GM23338 (cell line): ENCODE results near the gene MESP1. TPM values are rescaled to one million over a fixed set of nuclear protein-coding genes. Genes with fewer than 3 reads are reported as not detected.

Experiments used
- ATAC-seq: fragments of 200-7000 bp; cut with Tn5 transposase; 3 replicates; pipeline ENCODE4 v1.9.1; 2020
- DNase-seq: peaks from one replicate; pipeline ENCODE4 v3.0.0-alpha.2; 2015; ENCODE audit warnings: low spot score
- H2AFZ ChIP-seq: fragments of 200-600 bp; sonication (generic); 2 replicates; pipeline ENCODE4 v1.8.0; 2016; ENCODE audit warnings: antibody characterized with exemption, mild to moderate bottlenecking, moderate library complexity
- H3F3A ChIP-seq: fragments of 200-600 bp; sonication (generic); replicated peaks from 2 replicates; pipeline ENCODE4 v1.8.0; 2017; ENCODE audit warnings: antibody characterized with exemption, mixed run types, low read depth
- H3K27ac ChIP-seq: fragments of 200-600 bp; sonication (generic); 2 replicates; pipeline ENCODE4 v1.6.1; 2016; ENCODE audit warnings: low read depth
- H3K27me3 ChIP-seq: fragments of 200-600 bp; sonication (generic); 2 replicates; pipeline ENCODE4 v1.8.0; 2016; ENCODE audit warnings: mild to moderate bottlenecking, mixed run types, moderate library complexity; ENCODE audit not compliant: insufficient read depth
- H3K36me3 ChIP-seq: fragments of 200-600 bp; sonication (generic); 2 replicates; pipeline ENCODE4 v1.8.0; 2016; ENCODE audit warnings: mild to moderate bottlenecking; ENCODE audit not compliant: insufficient read depth
- H3K4me1 ChIP-seq: fragments of 200-600 bp; sonication (generic); 2 replicates; pipeline ENCODE4 v1.8.0; 2016; ENCODE audit warnings: mild to moderate bottlenecking, moderate library complexity; ENCODE audit not compliant: insufficient read depth
- H3K4me2 ChIP-seq: fragments of 200-600 bp; sonication (generic); 2 replicates; pipeline ENCODE4 v1.7.1; 2017; ENCODE audit warnings: mixed run types
- H3K4me3 ChIP-seq: fragments of 200-600 bp; sonication (generic); 2 replicates; pipeline ENCODE4 v1.6.1; 2016; ENCODE audit warnings: mixed run types
- H3K79me2 ChIP-seq: fragments of 200-600 bp; sonication (generic); replicated peaks from 2 replicates; pipeline ENCODE4 v1.8.0; 2017; ENCODE audit warnings: mild to moderate bottlenecking; ENCODE audit not compliant: insufficient read depth
- H3K9me2 ChIP-seq: fragments of 200-600 bp; sonication (generic); 2 replicates; pipeline ENCODE4 v1.8.0; 2017; ENCODE audit not compliant: insufficient read depth
- H4K20me1 ChIP-seq: fragments of 200-600 bp; sonication (generic); replicated peaks from 2 replicates; pipeline ENCODE4 v1.8.0; 2017; ENCODE audit warnings: mild to moderate bottlenecking; ENCODE audit not compliant: insufficient read depth
- H3K27ac Mint-ChIP-seq: 2 replicates; pipeline ENCODE4 v1.8.0; 2020; ENCODE audit warnings: inconsistent platforms, mild to moderate bottlenecking, moderate library complexity, mixed read lengths
- H3K27me3 Mint-ChIP-seq: 3 replicates; pipeline ENCODE4 v1.8.0; 2022; ENCODE audit warnings: low read depth, mild to moderate bottlenecking, moderate library complexity, mixed read lengths, inconsistent platforms; ENCODE audit not compliant: insufficient read depth, poor library complexity
- H3K36me3 Mint-ChIP-seq: 3 replicates; pipeline ENCODE4 v1.8.0; 2021; ENCODE audit warnings: low read depth, mild to moderate bottlenecking, inconsistent platforms, moderate library complexity, mixed read lengths
- H3K4me1 Mint-ChIP-seq: 3 replicates; pipeline ENCODE4 v1.8.0; 2020; ENCODE audit warnings: mild to moderate bottlenecking, inconsistent platforms, mixed read lengths
- H3K4me3 Mint-ChIP-seq: 3 replicates; pipeline ENCODE4 v1.8.0; 2021; ENCODE audit warnings: moderate library complexity, mild to moderate bottlenecking, inconsistent platforms, mixed read lengths
- H3K9me3 Mint-ChIP-seq: 3 replicates; pipeline ENCODE4 v1.8.0; 2020; ENCODE audit warnings: moderate library complexity, mild to moderate bottlenecking, inconsistent platforms, mixed read lengths
- POLR2AphosphoS5 ChIP-seq: IDR thresholded peaks from 2 replicates; pipeline ENCODE4 v1.6.1; 2016; ENCODE audit warnings: antibody characterized with exemption, low read depth
- REST ChIP-seq: IDR thresholded peaks from one replicate; pipeline ENCODE4 v1.6.1; 2018; ENCODE audit warnings: antibody characterized with exemption; ENCODE audit not compliant: unreplicated experiment
- ZNF462 ChIP-seq: fragments of 250-450 bp; sonication (Bioruptor Pico); IDR thresholded peaks from 2 replicates; pipeline ENCODE4 v1.5.0; 2020; ENCODE audit warnings: mild to moderate bottlenecking, moderate library complexity
- polyA plus RNA-seq: library from polyadenylated mRNA; unstranded; fragments of >200 nt; fragmentation: Nextera tagmentation; extraction: Ambion mirVana; gene quantifications from 2 replicates; pipeline ENCODE4 v1.2.1, GENCODE V29; 2016
- total RNA-seq: library from RNA; depleted of rRNA; stranded (reverse); fragments of >200 nt; shearing (Covaris generic); gene quantifications from 2 replicates; pipeline ENCODE4 v1.2.3, GENCODE V29; 2014

Gene MESP1
- total and polyA plus RNA-seq, 2 experiments from 2014 or later, result 0.21 to 0.91 TPM

- no peak for TF ChIP-seq ZNF462 (CRISPR knock-in tag)
- TF ChIP-seq REST, result peak; percentile 23
Measured at GRCh38 chr15:89776274-89777072, 25.4 kb upstream of the MESP1 start, which contains the start of gene MESP2 (continued).

- H3K4me1 Mint-ChIP-seq, result no peaks in the 10 kb centered on the region
- no peaks in the 10 kb centered on the region for H3K36me3 Mint-ChIP-seq
- no peaks in the 10 kb centered on the region for H3K9me3 Mint-ChIP-seq
- no peak overlapping the region for H3K27ac Mint-ChIP-seq
- Histone ChIP-seq H3K4me2 (peak overlapping the region; percentile 81; the same call in 1 of the 2 replicates), H3F3A (no peaks in the 10 kb centered on the region), H3K36me3 (no peaks in the 10 kb centered on the region), H3K27me3 (peaks cover 40% of the 10 kb centered on the region), H3K4me3 (peak overlapping the region; percentile 55; the same call in 1 of the 2 replicates), H3K79me2 (no peaks in the 10 kb centered on the region), H3K27ac (no peak overlapping the region), H4K20me1 (no peaks in the 10 kb centered on the region), H2AFZ (peak overlapping the region; percentile 91), H3K9me2 (no peaks in the 10 kb centered on the region), H3K4me1 (peaks cover 3% of the 10 kb centered on the region; the same call in 1 of the 2 replicates)
- H3K4me3 Mint-ChIP-seq, result no peak overlapping the region
- peaks cover 24% of the 10 kb centered on the region for H3K27me3 Mint-ChIP-seq
- ATAC-seq (no peak), DNase-seq (no peak)
- no peak for TF ChIP-seq ZNF462 (CRISPR knock-in tag)
- TF ChIP-seq POLR2AphosphoS5, result no peak
Measured at GRCh38 chr15:89775815-89776214, 24.8 kb upstream of the MESP1 start.
